HG02571 (cell line): Measurements from ENCODE around the gene PNMA5.

Experiments
- ATAC-seq: cut with Tn5 transposase; IDR thresholded peaks from one replicate; pipeline ENCODE4 v1.9.1; 2021; ENCODE audit warnings: mild to moderate bottlenecking, moderate library complexity; ENCODE audit not compliant: unreplicated experiment

PNMA5 gene

GRCh38 chrX:152958524-152959465 lies 35.1 kb downstream of the PNMA5 start:
- peak; percentile 88 for ATAC-seq

DNA sequence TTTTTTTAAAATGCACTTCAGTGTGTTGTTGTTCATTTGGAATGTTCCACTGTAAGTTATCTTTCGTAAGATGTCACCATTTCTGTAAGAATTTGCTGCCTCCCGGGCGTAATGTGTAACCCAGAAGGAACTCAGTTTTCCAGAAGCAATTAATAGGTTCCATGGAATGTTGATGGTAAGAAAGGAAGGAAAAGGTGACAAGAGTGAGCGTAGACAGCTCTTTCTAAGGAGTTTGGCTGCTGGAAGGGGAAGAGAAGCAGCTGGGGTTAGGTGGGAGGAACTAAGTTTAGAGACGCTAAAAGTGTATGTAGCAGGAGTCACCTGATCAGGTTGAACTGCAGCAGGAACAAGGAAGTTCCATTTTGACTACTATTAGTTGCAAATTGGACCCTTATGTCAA lies 35.9 kb downstream of the PNMA5 start:
- no peak for ATAC-seq

DNA sequence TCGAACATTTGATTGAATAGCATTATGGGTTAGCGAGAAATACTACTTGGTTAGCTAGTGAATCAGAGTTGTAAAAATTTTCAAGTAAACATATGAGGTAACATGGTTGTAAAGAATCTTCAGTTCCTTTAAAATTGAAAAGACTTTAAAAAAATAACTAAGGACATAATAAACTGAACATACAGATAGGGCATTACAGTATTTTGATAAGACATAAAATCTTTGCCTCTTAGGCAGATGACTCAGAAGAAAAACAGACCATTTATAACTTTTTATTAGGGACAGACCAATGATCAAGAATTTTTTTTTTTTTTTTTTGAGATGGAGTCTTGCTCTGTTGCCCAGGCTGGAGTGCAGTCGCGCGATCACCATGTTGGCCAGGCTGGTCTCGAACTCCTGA lies 43.1 kb downstream of the PNMA5 start:
- ATAC-seq: no peak

- no peak for ATAC-seq
Measured at GRCh38 chrX:152949114-152949513, 44.8 kb downstream of the PNMA5 start.

DNA sequence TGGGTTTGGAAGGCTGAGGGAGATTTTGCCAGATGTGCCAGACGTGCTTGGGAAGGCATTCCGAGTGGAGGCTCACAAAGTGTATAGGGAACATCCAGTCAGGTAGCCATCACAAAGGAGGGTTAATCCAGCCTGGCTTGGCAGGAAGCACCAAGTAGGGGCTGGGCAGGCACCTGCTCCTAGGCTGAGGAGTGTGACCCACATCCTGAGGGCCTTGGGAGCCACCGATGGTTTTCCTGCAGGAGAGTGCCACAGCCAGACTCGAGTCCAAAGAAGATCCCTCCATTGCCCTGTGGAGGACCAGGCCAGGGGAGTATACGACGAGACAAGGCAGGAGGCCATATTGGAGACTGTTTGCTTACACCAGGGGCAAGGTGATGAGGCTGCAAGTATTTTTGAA lies 47.2 kb downstream of the PNMA5 start:
- no peak for ATAC-seq

DNA sequence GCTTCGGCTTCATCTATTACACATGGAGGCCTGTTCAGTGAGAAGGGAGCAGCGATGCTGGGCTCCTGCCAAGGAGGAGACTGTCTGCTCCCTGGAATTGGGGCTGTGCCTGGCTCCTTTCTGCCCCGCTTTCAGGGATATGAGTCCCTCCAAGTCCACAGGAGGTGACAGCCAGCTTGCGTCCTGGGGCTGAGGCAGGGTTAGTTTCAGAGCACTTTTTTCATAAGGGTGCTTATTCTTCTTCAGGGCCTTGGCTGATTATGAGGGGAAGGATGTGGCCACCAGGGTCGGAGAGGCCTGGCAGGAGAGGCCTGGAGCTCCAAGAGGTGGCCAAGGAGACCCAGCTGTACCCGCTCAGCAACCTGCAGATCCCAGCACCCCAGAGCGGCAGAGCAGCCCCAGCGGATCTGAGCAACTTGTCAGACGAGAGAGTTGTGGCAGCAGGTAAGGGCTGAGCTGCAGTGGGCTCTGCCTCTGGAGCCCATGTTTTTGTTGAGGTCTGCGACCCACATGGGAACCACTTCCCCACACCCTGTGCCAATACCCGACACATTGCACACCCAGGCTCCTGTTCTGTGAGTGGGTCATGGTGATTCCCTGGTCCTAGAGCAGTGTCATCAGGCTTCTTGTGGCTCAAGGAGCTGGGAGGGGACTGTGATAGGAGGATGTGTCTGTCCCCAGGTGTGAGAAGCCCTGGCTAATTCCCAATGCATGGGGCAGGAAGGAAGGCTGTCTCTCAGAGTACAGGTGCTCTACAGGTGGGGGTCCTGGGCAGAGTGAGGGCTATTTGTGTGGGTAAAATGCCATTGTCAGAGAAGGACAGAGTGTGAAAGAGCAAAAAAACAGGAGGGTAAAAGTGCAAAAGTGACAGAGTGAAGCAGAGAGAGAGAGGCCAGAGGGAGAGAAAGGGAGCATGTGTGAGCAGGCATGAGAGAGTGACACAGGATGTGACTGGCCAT lies 48.6 kb downstream of the PNMA5 start:
- ATAC-seq: no peak

DNA sequence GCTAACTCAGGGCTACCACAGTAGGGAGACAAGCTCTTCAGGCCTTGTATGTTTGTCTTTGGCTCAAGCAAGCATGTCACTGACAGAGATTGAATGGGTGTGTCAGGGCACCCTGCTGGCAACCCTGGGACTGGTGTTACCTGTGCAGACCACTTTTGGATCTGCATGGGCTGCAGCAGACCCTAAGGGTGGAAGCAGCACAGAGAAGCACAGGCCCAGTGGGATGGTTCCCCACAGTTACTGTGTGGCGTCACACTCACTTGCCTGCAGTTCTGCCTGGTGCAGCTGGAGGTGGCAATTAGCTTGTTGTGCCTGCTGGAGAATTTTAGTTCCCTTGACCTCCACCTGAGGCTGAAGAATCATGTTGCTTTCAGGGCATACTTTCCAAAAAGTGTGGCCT lies 50.1 kb downstream of the PNMA5 start:
- ATAC-seq: no peak

DNA sequence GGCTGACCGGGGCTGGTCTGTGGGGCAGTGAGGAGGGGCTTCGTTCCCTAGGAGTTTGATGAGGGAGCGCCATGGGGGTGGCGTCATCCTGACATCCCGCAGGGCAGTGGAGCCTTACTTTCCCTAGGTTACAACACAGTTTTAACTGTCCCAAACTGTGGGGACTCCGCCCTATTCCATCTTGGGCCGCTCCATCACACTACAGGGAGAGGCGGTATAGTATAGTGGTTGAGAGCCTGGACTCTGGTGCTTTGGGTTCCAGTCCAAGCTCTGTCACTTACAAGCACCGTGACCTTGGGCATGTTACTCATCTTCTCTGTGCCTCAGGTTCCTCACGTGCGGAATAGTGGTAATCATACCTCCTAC lies 51.9 kb downstream of the PNMA5 start:
- no peak for ATAC-seq

GRCh38 chrX:152941328-152942076 lies 52.4 kb downstream of the PNMA5 start:
- ATAC-seq: peak; percentile 87
